GM21717 (cell line): ENCODE data around the gene COX17.
A peak's percentile ranks its signal among the peaks of the same experiment; 100 is the strongest.

Source experiments
- ATAC-seq: cut with Tn5 transposase; IDR thresholded peaks from one replicate; pipeline ENCODE4 v1.9.1; 2021; ENCODE audit warnings: mild to moderate bottlenecking, moderate library complexity; ENCODE audit not compliant: unreplicated experiment

COX17 gene

DNA sequence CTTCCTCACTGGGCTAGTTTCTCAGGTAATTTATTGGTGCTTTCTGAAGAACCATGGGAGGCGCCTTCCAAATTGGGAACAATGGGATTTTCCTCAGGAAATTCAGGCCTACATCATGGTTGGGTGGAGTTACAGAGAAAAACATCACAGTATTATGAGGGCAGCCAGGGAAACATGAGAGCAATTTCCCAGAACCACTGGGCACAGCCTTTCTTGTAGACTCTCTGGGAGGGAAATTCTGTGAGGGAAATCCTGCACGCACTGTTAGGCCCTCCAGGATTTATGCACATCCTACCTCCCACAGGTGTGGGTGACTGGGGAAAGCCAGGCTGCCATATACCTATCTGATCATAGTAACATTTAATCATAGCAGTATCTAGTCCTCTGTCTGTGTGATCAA lies 30.0 kb downstream of the COX17 start:
- ATAC-seq = no peak

DNA sequence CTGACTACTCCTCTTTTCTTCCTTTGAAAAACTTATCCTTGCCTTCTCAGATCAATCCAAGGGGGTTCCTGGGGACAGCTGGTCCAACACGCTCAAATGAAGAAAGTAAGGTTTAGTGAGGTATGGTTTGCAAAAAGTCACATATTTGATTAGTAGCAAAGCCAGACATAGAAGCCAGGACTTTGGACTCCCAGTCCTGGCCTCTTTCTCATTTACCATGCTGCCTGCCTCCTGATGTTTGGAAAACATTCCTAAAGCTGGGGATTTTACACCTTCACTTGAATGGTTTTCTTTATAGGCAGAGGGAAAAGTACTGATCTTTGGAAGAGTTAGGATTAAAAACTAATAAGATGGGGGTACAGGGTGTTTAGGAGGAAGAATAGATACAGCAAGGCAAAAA lies 31.4 kb downstream of the COX17 start:
- ATAC-seq = no peak

DNA sequence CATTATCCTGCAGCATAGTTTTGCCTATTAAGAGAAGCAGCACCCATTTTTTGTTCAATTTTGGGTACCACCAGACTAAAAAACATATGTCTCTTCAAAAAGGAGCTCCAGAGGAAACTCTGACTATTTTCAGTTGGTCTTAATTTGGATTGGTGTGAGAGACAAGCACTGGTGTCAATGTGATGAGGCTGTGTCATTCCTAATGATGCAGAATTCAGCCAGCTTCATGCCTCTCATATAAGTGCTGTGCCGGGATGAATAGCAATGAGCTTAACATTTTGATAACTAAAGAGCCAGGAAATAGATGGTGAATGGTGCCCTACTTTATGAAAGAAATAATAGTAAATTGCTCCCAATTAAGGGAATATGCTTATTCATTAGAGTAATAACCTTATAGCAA lies 32.7 kb downstream of the COX17 start:
- no peak for ATAC-seq

DNA sequence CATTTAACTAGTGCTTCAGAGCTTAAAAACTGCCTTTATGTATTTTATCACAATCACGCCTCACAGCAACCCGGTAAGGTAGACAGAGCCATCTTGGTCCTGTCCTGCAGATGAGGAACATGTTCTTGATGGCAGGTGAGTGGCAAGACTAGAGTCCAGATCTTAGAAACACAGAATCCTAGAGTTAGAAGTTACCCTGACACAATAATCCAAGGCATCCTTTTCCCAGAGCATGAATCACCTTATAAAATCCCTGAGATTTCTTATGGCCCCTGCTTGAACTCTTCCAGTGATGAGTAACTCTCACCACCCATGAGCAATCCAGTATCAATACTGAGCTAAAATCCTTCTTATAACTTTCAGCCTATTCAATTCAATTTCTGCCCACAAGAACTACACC lies 33.7 kb downstream of the COX17 start:
- no peak for ATAC-seq

DNA sequence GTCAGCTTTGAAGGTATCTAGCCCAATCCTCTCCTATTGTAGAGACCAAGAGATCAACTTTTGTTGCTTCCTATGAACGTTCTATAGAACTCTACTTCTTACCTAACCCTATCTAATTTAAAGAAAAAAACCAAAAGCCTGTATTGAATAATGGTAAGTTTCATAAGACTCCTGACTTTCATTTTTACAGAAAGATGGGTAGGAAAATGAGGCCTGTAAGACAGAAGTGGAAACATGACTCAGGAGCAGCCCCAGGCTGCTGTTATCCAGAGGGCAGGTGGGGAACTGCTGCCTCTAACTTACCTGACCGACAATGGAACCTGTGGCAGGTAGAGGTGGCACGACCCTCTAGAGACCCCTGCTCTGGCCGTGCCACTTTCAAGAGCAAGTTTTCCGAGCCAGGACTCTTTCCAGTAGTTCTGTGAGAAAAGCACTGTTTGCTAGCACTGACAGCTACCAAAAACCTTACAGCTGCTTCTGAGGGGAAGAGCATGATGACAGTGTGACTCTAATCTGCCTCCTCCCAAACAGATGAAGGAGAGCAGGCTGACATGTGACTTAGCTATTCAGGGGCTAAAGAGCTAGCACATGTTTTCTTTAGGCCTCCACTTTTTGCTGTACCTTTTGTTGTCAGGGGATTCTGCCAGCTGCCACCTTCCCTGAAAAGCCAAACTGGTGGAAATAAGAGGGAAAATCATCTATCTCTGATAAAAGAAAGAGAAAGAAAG lies 34.3 kb downstream of the COX17 start:
- ATAC-seq = no peak

DNA sequence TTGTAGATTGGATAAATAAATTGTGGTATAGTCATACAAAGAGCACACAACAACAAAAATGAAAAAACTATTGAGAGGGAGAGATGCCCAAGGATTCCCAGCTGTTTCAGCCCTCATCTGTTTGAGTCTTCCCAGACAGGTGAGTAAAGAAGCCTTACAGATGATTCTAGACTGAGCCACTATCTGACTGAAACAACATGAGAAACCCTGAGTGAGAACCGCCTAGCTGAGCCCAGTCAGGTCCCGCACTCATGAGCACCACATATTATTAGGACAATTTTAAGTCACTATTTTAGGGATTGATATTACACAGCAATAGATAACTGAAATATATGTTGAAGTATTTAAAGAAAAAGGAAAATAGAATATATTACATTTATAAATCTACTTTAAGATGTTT lies 35.8 kb downstream of the COX17 start:
- ATAC-seq = no peak

DNA sequence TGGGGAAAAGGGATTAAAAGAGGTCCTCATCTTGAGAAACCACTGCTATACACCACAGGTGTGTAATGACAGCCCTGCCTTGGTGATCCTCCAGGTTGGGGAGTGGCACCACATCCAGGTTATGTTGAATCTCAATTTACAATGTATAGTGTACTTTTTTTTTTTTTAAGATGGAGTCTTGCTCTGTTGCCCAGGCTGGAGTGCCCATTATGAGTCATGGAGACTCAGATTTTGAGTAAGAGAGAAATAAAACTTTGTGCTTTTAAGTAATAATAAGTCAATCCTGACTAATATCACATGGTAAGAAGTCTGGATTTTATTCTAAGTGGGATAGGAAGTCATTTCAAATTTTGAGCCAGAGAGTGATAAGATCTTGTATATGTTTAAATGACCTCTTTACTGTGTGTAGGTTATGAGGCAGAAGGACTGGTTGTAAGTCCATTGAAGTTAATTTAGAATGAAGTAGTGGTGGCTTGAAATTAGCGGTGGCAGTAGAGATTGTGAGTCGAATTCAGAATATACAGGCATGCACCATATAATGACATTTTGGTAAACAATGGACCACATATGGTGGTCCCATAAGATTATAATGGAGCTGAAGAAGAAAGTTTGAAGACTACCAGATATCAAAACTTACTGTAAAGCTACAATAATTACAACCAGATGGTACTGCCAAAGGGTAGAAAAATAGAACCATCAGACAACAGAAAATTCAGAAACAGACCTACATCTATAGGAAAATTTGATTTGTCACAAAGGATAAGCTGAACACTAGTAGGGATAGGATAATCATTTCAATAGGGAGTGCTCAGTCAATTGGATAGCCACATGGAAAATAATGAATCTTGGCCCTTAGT lies 37.5 kb downstream of the COX17 start:
- no peak for ATAC-seq

DNA sequence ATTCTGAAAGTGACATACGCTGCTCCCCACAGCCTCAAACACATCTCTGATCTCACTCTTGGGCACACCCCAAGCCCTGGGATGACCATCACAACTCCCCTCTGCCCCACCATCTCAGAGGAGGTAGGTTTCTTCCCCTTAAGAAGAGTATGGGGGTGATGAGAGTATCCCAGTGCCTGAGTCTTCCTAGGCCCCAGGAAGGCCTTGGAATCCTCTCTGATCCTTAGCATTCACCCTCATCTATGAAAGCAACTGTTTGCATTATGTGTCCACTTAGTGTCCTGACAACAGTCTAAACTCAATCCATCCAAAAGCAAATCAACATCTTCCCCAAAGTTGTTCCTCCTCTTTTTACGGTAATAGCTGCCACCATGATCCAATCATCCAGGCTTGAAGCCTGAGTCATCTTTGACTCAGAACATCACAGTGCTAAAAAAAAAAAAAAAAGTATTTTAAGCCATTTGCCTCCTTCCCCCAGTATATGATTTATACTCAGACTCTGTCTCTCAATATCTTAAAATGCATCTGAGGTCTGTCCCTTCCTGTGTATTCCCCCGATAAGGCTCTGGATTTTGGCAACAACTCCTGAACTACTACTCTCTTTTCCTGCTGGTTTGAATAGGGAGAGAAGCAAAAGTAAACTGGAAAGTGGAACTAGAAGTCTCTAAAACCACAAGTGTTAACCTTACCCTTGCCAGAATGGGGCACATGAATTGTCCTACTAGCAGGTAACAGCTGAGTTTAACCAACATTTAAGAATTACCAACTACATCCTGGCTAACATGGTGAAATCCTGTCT lies 39.3 kb downstream of the COX17 start:
- ATAC-seq = peak; percentile 41

DNA sequence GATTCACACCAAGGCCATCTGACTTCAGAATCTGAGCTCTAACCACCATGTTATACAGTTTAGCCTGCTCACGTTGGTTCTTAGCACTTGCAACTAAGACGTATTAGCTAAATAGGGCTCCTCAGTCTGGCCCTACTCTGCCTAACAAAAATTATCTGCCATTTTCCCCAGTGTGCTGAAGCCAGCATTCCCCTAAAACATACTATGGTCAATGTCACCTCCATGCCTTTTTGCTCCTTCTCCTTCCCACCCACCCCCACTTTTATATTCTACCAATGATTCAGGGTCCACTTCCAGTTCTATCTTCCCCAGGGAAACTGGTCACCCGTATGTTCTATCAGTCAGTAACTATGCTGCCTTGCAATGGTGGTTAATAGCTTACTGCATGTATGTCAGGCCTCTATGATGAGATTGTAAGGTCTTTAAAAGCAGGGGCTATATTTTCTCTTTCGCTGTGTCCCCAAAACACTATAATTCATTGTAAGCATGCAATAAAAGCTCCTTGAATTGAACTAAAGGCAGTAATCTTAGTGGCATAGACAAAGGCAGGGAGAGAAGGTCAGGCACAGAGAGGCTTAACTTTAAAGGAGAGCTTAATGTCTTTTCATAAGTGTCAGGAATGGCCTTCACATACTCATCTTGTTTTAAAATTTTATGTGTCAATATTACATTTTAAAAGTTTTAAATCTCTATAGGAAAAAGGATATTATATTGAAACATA lies 40.2 kb downstream of the COX17 start:
- no peak for ATAC-seq

DNA sequence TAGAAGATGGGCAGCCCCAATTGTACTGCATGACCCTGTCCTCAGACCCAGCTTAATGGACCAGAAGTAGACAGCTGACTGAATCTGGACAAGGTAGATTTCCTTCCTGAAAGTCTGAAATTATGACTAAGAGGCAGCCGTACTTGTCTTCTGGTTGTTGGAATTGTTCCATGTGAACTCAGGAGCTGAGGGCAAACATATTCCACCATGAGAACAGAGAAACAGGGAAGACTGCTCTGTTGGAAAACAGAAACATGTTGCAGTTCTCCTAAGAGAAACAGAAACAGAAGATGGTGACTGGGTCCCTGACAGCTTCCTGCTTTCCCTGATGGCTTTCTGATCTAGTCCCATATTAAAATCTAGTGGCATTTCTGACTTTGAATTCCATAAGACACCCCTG lies 41.0 kb downstream of the COX17 start:
- no peak for ATAC-seq

DNA sequence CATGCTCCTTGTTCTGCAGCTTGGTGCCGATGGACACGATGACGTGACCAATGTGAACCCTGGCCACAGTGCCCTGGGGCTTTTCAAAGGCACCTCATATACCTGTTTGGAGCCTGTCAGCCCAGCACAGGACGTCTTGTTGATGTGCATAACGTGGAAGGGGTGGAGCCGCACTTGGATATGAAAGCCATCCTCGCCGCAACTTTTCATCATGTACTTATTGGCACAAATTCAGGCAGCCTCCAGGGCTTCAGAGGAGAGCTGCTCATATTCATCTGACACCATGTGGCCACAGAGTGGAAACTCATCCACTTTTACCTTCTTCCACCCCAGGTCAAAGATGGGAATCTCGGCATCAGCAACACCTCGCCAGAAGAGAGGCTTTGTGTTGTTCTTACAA lies 41.5 kb downstream of the COX17 start:
- ATAC-seq = no peak

DNA sequence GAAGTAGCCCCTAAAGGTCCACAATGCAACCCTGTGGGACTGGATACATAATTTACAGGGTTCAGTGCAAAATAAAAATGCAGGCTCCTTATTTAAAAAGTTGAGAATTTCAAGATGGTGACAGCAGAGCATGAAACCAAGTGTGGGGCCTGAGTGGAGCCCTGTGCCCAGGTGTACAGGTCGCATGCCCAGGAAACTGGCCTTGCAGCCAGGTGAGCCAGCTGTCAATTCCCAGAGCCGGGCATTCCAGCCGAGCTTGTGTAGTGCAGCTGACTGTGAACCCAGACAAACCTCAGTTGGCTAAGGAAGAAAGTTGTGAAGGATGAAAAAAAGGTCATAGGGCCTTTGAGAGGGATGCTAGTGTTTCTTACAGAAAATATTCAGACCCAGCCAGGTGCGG lies 44.4 kb downstream of the COX17 start:
- ATAC-seq = no peak

DNA sequence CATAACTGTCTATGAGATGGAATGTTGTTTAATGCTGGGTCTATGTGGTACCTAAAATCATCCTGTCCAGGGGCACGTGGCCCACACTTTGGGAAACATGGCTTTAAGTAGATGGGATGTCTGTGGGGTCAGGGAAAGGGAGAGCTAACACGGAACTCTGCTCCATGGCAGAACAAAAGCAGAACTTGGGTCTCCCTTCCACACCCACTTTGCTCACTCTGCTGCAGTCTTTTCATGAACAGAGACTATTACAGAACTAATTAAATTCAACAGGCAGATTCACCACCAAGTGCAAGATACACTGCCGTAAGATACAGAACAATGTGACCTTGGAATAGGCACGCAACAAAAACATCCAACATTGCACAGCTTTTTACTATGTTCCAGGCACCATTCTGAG lies 45.0 kb downstream of the COX17 start:
- no peak for ATAC-seq

DNA sequence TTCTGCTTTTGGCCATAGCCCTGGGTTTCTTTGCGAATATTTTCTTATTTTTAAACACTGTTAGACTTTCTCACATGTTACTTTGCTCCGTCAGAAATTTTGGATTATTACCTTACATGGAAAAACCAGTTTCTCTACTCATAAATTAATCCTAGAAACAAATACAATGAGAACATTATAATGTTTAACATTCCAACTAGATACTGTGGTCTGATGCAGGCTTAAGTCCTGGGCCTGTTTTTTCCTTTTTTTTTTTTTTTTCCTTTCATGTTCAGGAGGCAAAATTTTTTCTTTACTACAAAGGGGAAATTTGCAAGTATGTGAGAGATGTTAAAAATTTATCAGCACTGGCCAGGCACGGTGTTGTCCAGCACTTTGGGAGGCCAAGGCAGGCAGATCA lies 45.7 kb downstream of the COX17 start:
- ATAC-seq = no peak

DNA sequence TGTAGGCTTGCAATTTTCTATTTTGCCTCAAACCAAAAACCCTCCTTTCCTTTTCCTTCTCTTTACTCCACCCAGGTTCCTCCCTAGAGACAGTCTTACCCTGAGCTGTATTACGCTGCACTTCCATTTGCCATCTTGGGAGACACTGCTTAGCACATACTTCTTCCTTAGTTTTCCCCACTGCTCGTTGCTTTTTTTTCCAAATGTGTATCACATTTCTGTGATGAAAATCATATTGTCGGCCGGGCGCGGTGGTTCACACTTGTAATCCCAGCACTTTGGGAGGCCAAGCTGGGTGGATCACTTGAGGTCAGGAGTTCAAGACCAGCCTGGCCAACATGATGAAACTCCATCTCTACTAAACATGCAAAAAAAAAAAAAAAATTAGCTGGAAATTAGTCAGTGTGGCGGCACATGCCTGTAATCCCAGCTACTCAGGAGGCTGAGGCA lies 46.3 kb downstream of the COX17 start:
- no peak for ATAC-seq

DNA sequence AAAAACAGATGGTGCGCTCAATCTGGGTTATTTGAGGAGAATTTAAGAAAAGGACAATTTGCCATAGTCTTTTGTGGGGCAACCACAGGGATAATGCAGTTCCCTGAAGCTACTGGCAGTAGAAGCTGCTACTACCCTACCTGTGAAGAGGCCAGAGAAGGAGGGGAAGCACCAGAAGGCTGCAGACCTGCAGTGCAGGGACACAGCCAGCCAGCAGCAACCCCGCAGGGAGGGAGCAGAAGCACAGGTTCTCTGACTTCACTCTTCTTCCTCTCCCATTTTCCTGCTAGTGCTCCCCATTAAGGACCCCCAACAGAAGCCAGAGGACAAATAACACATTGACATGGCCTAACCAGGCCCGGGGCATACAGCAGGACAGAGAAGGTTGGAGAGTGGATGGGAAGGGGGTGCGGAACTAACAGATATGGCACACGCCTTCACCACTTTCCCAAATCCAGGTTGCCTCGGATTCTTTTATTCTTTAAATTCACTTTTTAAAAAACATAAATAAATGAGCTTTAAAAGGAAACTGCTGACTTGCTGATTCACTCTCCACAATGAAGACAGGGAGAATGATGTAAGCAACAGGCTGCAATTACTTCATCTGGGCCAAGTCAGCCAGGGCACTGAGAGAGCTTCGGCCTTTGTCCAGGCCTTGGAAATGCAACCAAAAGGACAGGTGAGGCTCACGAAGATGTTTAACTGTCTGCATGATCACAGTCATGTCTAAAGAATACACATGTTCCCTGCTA lies 46.9 kb downstream of the COX17 start:
- ATAC-seq = no peak

DNA sequence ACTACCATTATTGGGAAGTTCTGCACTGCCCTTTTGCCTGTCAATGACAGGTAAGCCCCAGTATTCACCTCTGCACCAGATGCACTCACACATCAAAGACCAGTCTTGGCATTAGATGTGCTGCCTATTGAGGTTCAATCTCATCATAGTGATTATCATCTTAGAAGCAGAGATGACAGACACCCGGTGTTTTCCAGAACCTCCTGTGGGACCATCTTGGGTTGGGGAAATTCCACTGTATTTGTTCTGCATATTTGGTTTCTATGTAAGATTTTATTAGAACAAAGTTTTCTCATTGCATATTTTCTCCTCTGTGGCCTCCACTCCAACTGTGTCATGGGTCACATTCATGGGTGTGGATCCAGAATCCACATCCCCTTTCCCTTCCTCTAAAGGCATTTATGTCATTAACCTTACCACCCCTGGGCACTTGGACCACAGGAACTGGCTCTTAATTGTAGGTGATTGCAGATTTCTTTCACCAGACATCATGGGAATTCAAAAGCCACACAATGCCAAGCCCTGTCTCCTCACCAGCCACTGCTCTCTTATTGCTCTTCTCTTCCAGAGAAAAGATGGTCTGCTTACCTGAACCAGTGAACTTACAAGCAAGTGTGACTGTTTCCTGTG lies 48.3 kb downstream of the COX17 start:
- peak; percentile 36 for ATAC-seq

DNA sequence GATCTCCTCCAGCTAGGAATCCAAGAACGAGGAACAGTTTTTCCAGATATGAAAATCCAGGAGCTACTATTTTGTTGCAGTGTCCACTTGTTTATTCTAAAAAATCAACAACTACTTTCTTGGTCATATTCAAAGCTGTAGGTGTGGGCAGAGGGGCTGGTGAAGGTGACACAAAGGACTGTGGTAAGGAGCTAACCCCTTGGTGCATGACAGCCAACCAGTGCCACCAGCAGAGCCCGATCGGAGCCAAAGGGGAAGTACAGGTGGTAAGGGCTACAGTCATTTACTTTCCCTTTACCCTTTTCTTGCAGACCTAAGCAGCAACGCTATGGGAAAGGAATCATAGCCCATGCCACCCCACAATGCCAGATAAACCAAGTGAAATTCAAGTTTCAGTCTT lies 48.8 kb downstream of the COX17 start:
- peak; percentile 65 for ATAC-seq

DNA sequence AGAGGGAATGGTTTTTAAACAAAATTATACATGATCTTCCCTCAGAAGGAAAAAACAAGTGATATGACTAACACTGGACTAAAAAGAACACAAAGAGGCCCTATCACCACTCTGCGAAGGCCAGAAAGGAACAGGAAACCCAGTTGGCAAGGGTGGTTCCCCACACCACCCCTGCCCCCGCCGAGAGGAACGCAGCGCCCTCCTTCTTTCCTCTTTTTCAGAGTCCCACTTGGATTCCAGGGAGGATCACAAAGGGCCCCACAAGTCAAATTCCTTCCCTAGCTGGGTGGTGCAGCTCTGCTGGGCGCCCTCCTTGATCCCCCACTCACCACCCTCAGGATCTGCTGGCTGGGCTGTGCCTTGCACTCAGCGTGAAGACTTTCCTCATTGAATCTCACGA lies 49.7 kb downstream of the COX17 start:
- peak; percentile 35 for ATAC-seq

DNA sequence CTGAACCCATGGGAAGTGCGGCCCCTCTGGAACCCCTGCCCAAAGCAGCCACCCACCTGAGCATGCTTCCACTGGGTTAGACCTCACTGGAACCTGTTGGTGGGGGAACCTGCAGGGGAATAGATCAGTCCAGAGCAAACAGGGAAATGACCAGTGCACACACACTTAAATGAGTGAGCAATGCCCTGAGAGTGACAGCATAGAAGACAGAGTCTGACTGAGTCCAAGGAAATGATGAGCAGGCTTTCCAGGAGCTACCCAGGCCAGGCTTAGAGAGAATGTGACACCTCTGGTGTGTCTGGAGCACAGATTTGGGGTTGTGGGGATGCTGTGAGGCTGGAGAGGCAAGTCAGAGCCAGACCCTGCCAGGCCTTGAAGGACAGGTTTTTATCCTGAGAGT lies 51.0 kb downstream of the COX17 start:
- no peak for ATAC-seq
